H1 (cell line): ENCODE results near the gene NPBWR2.

Source experiments
- ASH2L ChIP-seq: fragments of 200-600, 300-600 bp; sonication (generic); IDR thresholded peaks from one replicate; pipeline ENCODE4 v1.7.1; 2017; ENCODE audit warnings: low read length
- CTCF ChIP-seq, 3 experiments: IDR thresholded peaks; 1 replicate in 2 of 3; 2 replicates in 1 of 3; pipeline versions ENCODE4 v1.5.1 to v1.6.1; 2011; ENCODE audit warnings: low read length in 3 of 3, mild to moderate bottlenecking in 3 of 3, inconsistent platforms in 2 of 3, low read depth in 1 of 3, moderate library complexity in 1 of 3; ENCODE audit not compliant: insufficient read depth in 1 of 3; ENCODE audit errors: control extremely low read depth in 1 of 3
- RBBP5 ChIP-seq: IDR thresholded peaks from 2 replicates; pipeline ENCODE4 v1.7.1; 2012; ENCODE audit warnings: low read depth, mild to moderate bottlenecking, inconsistent platforms, low read length, moderate library complexity, borderline replicate concordance
- YY1 ChIP-seq: IDR thresholded peaks from 2 replicates; pipeline ENCODE4 v1.6.1; 2011; ENCODE audit warnings: low read depth, mild to moderate bottlenecking, low read length
- ZNF274 ChIP-seq: IDR thresholded peaks from 2 replicates; pipeline ENCODE4 v1.7.0; 2012; ENCODE audit warnings: low read length, borderline replicate concordance; ENCODE audit errors: extremely low read depth

- TF ChIP-seq ASH2L (no peak), YY1 (no peak), CTCF (IDR thresholded peaks at IDR 0.05; ENCODE audit: control extremely low read depth in 1 of 3, insufficient read depth in 1 of 3, low read depth in 1 of 3, low read length in 3 of 3) (no peak), RBBP5 (no peak), ZNF274 (no peak)
Measured at GRCh38 chr20:64119301-64119680, 11.9 kb upstream of the NPBWR2 start.
